OCI-LY1 (cell line): ENCODE data around the gene LCN2.

Source experiments
- H2AFZ ChIP-seq: fragments of 200-600 bp; sonication (generic), shearing (Covaris generic); 2 replicates; pipeline ENCODE4 v1.6.0; 2014; ENCODE audit warnings: antibody characterized with exemption, mild to moderate bottlenecking, low read length
- H3F3A ChIP-seq: fragments of 200-600 bp; sonication (generic), shearing (Covaris generic); 2 replicates; pipeline ENCODE4 v1.6.0; 2014; ENCODE audit warnings: mild to moderate bottlenecking, antibody characterized with exemption, low read length, moderate library complexity; ENCODE audit not compliant: insufficient read depth
- H3K27ac ChIP-seq: fragments of 200-600 bp; sonication (generic); 2 replicates; pipeline ENCODE4 v1.5.1; 2014; ENCODE audit warnings: low read length, mixed run types, mild to moderate bottlenecking, low read depth; ENCODE audit not compliant: poor library complexity, severe bottlenecking
- H3K27me3 ChIP-seq: fragments of 200-600 bp; sonication (generic); 2 replicates; pipeline ENCODE4 v1.6.0; 2014; ENCODE audit warnings: antibody characterized with exemption, mild to moderate bottlenecking, low read length, moderate library complexity; ENCODE audit not compliant: insufficient read depth
- H3K36me3 ChIP-seq: fragments of 200-600 bp; sonication (generic); 2 replicates; pipeline ENCODE4 v1.6.1; 2014; ENCODE audit warnings: mild to moderate bottlenecking, antibody characterized with exemption, low read length, moderate library complexity, mixed read lengths; ENCODE audit not compliant: insufficient read depth
- H3K4me1 ChIP-seq: fragments of 200-600 bp; sonication (generic); 2 replicates; pipeline ENCODE4 v1.5.1; 2014; ENCODE audit warnings: mild to moderate bottlenecking, low read length, moderate library complexity; ENCODE audit not compliant: insufficient read depth, severe bottlenecking
- H3K4me2 ChIP-seq: fragments of 200-600 bp; sonication (generic), shearing (Covaris generic); 2 replicates; pipeline ENCODE4 v1.6.1; 2014; ENCODE audit warnings: low read length
- H3K4me3 ChIP-seq: fragments of 200-600 bp; sonication (generic); 2 replicates; pipeline ENCODE4 v1.5.1; 2014; ENCODE audit warnings: low read length, low read depth, mild to moderate bottlenecking, mixed read lengths; ENCODE audit not compliant: poor library complexity, severe bottlenecking
- H3K79me2 ChIP-seq: fragments of 200-600 bp; shearing (Covaris generic); 2 replicates; pipeline ENCODE4 v1.6.1; 2016; ENCODE audit warnings: mixed run types, low read length, mixed read lengths; ENCODE audit not compliant: insufficient read depth
- H3K9ac ChIP-seq: fragments of 200-600 bp; sonication (generic), shearing (Covaris generic); 2 replicates; pipeline ENCODE4 v1.6.1; 2014; ENCODE audit warnings: mild to moderate bottlenecking, low read length, mixed read lengths
- H3K9me2 ChIP-seq: fragments of 200-600 bp; sonication (generic), shearing (Covaris generic); 2 replicates; pipeline ENCODE4 v1.6.1; 2014; ENCODE audit warnings: low read depth, mild to moderate bottlenecking, low read length, mixed read lengths
- H3K9me3 ChIP-seq: fragments of 200-600 bp; shearing (Covaris generic); 2 replicates; pipeline ENCODE4 v1.6.1; 2014; ENCODE audit warnings: low read length, mixed read lengths
- H4K20me1 ChIP-seq: fragments of 200-600 bp; sonication (generic), shearing (Covaris generic); 2 replicates; pipeline ENCODE4 v1.6.0; 2016; ENCODE audit warnings: mild to moderate bottlenecking, low read length; ENCODE audit not compliant: insufficient read depth
- EZH2 ChIP-seq: fragments of 200-600 bp; sonication (generic), shearing (Covaris generic); IDR thresholded peaks from 2 replicates; pipeline ENCODE4 v1.8.0; 2017; ENCODE audit warnings: borderline replicate concordance, mixed run types, mild to moderate bottlenecking, antibody characterized with exemption, low read length, moderate library complexity, mixed read lengths
- TF ChIP-seq, protein P1 (sequence below): fragments of 200-600 bp; sonication (generic), shearing (Covaris generic); IDR thresholded peaks from 2 replicates; pipeline ENCODE4 v1.5.1; 2017; ENCODE audit warnings: mild to moderate bottlenecking, antibody characterized with exemption, low read length, moderate library complexity, mixed read lengths

The LCN2 gene

DNA sequence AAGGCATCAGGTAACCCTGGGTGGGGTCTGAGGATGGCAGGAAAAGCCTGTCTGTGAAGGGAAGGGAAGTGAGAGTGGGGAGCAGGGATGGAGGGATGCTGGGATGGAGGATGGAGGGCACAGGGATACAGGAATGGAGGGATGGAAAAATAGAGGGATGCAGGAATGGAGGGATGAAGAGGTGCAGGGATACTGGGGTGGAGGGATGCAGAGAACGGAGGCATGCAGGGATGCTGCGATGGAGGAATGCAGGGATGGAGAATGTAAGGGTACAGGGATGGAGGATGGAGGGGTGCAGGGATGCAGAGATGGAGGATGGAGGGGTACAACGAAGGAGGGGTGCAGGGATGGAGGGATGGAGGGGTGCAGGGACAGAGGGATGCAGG lies 30.8 kb upstream of the LCN2 start:
- H3K9me2 ChIP-seq = no peaks in the 10 kb centered on the region
- peaks cover 22% of the 10 kb centered on the region for H3K4me1 ChIP-seq
- H3K79me2 ChIP-seq = no peaks in the 10 kb centered on the region
- no peak overlapping the region for H3K27ac ChIP-seq
- no peak for TF ChIP-seq EZH2
- TF ChIP-seq, protein P1, sequence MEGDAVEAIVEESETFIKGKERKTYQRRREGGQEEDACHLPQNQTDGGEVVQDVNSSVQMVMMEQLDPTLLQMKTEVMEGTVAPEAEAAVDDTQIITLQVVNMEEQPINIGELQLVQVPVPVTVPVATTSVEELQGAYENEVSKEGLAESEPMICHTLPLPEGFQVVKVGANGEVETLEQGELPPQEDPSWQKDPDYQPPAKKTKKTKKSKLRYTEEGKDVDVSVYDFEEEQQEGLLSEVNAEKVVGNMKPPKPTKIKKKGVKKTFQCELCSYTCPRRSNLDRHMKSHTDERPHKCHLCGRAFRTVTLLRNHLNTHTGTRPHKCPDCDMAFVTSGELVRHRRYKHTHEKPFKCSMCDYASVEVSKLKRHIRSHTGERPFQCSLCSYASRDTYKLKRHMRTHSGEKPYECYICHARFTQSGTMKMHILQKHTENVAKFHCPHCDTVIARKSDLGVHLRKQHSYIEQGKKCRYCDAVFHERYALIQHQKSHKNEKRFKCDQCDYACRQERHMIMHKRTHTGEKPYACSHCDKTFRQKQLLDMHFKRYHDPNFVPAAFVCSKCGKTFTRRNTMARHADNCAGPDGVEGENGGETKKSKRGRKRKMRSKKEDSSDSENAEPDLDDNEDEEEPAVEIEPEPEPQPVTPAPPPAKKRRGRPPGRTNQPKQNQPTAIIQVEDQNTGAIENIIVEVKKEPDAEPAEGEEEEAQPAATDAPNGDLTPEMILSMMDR = no peak
- H3K4me3 ChIP-seq = no peak overlapping the region
- H3F3A ChIP-seq = no peaks in the 10 kb centered on the region
- H3K36me3 ChIP-seq = peaks cover 47% of the 10 kb centered on the region
- no peak overlapping the region for H2AFZ ChIP-seq
- no peaks in the 10 kb centered on the region for H4K20me1 ChIP-seq
- no peak overlapping the region for H3K9ac ChIP-seq
- no peak overlapping the region for H3K4me2 ChIP-seq
- H3K9me3 ChIP-seq = no peaks in the 10 kb centered on the region
- no peaks in the 10 kb centered on the region for H3K27me3 ChIP-seq

DNA sequence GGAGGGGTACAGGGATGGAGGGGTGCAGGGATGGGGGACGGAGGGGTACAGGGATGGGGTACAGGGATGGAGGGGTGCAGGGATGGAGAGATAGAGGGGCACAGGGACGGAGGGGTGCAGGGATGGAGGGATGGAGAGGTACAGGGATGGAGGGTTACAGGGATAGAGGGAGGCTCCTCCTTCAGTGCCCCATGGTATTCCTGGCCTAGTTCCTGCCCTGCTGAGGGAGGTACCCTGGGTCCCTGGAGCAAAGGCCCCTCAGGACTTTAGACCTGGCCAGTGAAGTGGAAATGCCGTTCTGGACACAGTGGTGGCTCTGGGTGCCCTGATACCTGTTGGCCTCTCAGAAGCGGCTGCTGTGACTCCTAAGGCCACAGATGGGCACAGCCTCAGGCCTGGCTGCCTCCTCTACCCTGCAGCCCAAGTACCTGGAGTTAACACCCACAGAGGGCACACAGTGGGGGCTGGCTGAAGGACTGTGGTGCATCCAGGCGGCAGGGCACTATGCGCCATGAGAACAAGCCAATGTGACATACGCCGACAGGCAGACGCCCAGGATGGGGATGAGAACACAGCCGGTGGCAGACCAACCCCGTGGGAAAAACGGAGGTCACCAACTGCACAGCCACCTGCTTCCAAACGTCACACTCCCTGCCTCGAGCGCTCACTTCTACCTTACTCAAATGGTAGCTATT lies 30.1 kb upstream of the LCN2 start:
- H3K4me2 ChIP-seq = no peak overlapping the region
- no peaks in the 10 kb centered on the region for H3F3A ChIP-seq
- H3K4me3 ChIP-seq = no peak overlapping the region
- no peaks in the 10 kb centered on the region for H4K20me1 ChIP-seq
- H3K27me3 ChIP-seq = no peaks in the 10 kb centered on the region
- H2AFZ ChIP-seq = no peak overlapping the region
- no peaks in the 10 kb centered on the region for H3K9me3 ChIP-seq
- peaks cover 45% of the 10 kb centered on the region for H3K36me3 ChIP-seq
- H3K9me2 ChIP-seq = no peaks in the 10 kb centered on the region
- H3K4me1 ChIP-seq = peaks cover 22% of the 10 kb centered on the region
- H3K9ac ChIP-seq = no peak overlapping the region
- H3K27ac ChIP-seq = no peak overlapping the region
- H3K79me2 ChIP-seq = no peaks in the 10 kb centered on the region
- TF ChIP-seq, protein P1 = no peak
- no peak for TF ChIP-seq EZH2

DNA sequence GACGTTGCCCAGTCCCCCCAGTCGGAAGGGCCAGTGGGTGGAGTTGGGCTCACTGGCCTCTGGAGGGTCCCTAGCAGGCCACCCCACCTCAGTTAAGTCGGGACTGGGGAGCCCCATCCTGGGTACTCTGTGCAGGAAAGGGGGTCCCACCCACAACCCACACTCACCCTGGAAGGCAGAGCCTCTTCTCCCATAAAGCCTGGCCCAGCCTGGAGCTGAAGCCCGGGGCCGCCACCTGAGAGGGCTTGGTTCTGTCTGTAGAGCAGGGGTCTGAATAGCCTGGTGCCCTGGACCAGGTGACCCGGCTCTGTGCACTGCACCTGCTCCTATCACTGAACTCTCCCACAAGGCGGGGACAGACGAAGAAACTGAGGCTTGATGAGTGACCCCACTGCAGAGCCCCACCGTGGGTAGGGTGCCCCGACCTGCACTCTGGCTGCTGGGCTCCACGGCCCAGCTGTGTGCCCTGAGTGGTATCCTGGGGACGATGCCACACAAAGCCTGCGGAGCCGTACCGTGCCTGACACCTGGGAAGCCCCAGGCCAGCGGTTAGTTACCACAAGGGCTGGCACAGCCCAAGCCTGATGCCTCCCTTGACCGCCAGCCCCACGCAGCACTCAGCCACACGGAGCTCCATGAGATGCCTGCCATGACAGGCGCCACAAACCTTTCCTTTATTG lies 29.1 kb upstream of the LCN2 start:
- Histone ChIP-seq H3K9me2 (no peaks in the 10 kb centered on the region), H3K4me2 (no peak overlapping the region), H4K20me1 (no peaks in the 10 kb centered on the region), H3F3A (no peaks in the 10 kb centered on the region), H3K9ac (no peak overlapping the region), H3K36me3 (peaks cover 43% of the 10 kb centered on the region), H3K79me2 (no peaks in the 10 kb centered on the region), H2AFZ (no peak overlapping the region), H3K9me3 (no peaks in the 10 kb centered on the region), H3K4me1 (peaks cover 14% of the 10 kb centered on the region), H3K27ac (no peak overlapping the region), H3K4me3 (no peak overlapping the region), H3K27me3 (no peaks in the 10 kb centered on the region)
- no peak for TF ChIP-seq EZH2
- TF ChIP-seq, protein P1 = no peak
